Thoracic aorta (tissue), 2 donors: ENCODE data around the gene CAPS. TPM values are rescaled to one million over a fixed set of nuclear protein-coding genes. Genes with fewer than 3 reads are reported as not detected.
"Not testable (repeated sequence)": the region's sequence is repeated elsewhere in the genome, so short reads cannot be mapped to it uniquely, and the experiment has no call there.

ENCODE experiments used
- ATAC-seq: fragments of 150-250 bp; one replicate; pipeline ENCODE4 v1.8.0; 2017; ENCODE audit warnings: low read depth; ENCODE audit not compliant: insufficient number of reproducible peaks, low FRiP score
- DNase-seq: peaks from one replicate; pipeline ENCODE4 v3.0.0-alpha.2; 2020; ENCODE audit warnings: low spot score
- H3K27ac ChIP-seq, 2 donors: fragments of 200-600 bp; sonication (generic); 1 replicate in 1 of 2; 2 replicates in 1 of 2; pipeline ENCODE4 v1.5.1; 2016; ENCODE audit warnings: mild to moderate bottlenecking in 2 of 2, moderate library complexity in 2 of 2
- H3K27me3 ChIP-seq: fragments of 200-600 bp; sonication (generic); replicated peaks from 2 replicates; pipeline ENCODE4 v1.6.0; 2016; ENCODE audit warnings: mild to moderate bottlenecking; ENCODE audit not compliant: insufficient read depth
- H3K36me3 ChIP-seq: fragments of 200-600 bp; sonication (generic); one replicate; pipeline ENCODE4 v1.5.1; 2016
- H3K4me1 ChIP-seq, 2 donors: fragments of 200-600 bp; sonication (generic); 1 replicate in 1 of 2; 2 replicates in 1 of 2; pipeline versions ENCODE4 v1.5.1 to v1.6.0; 2016; ENCODE audit warnings: low read depth in 2 of 2, mild to moderate bottlenecking in 1 of 2; ENCODE audit not compliant: control insufficient read depth in 1 of 2
- H3K4me3 ChIP-seq: fragments of 200-600 bp; sonication (generic); 2 replicates; pipeline ENCODE4 v1.5.1; 2016; ENCODE audit warnings: mild to moderate bottlenecking
- H3K9me3 ChIP-seq: fragments of 200-600 bp; sonication (generic); 2 replicates; pipeline ENCODE4 v1.5.1; 2016
- CTCF ChIP-seq: fragments of 200-600 bp; sonication (generic); IDR thresholded peaks from one replicate; pipeline ENCODE4 v1.5.1; 2019; ENCODE audit warnings: antibody characterized with exemption
- total RNA-seq, 2 donors: library from RNA; depleted of rRNA; stranded (reverse); fragments of >200 nt; gene quantifications; one replicate each; pipeline versions ENCODE4 v1.1.0 to v1.2.3, GENCODE V29; 2016

The CAPS gene
- total RNA-seq, 2 donors from 2014 or later: 8.5 to 48.7 TPM

GRCh38 chr19:5958074-5958850 is 44.2 kb downstream of the CAPS start:
- H3K27ac ChIP-seq: no peak overlapping the region
- no peak for TF ChIP-seq CTCF
- DNase-seq (no peak), ATAC-seq (no peak)
- no peaks in the 10 kb centered on the region for H3K27me3 ChIP-seq
- peaks cover 44 to 74% of the 10 kb centered on the region in 2 donors for H3K4me1 ChIP-seq
- no peaks in the 10 kb centered on the region for H3K9me3 ChIP-seq
- H3K36me3 ChIP-seq: no peaks in the 10 kb centered on the region
- no peak overlapping the region for H3K4me3 ChIP-seq

GRCh38 chr19:5958851-5959122 is 44.7 kb downstream of the CAPS start:
- ATAC-seq (no peak), DNase-seq (no peak)
- Histone ChIP-seq H3K4me3 (no peak overlapping the region), H3K27me3 (no peaks in the 10 kb centered on the region), H3K4me1 (peaks cover 39 to 68% of the 10 kb centered on the region in 2 donors), H3K36me3 (no peaks in the 10 kb centered on the region), H3K9me3 (no peaks in the 10 kb centered on the region), H3K27ac (no peak overlapping the region)
- no peak for TF ChIP-seq CTCF

- Histone ChIP-seq H3K4me3 (no peak overlapping the region), H3K27ac (no peak overlapping the region)
Observed at GRCh38 chr19:5959260-5960004, 45.4 kb downstream of the CAPS start.

GRCh38 chr19:5960005-5961001 is 46.2 kb downstream of the CAPS start:
- no peak for TF ChIP-seq CTCF
- DNase-seq: no peak
- no peak for ATAC-seq
- Histone ChIP-seq H3K4me1 (peaks cover 28 to 56% of the 10 kb centered on the region in 2 donors), H3K27me3 (no peaks in the 10 kb centered on the region), H3K9me3 (no peaks in the 10 kb centered on the region), H3K27ac (peak overlapping the region in 1 of 2 donors; percentile 31), H3K36me3 (no peaks in the 10 kb centered on the region), H3K4me3 (no peak overlapping the region)

More at GRCh38 chr19:5959260-5960004, 45.4 kb downstream of the CAPS start:
- DNase-seq (no peak), ATAC-seq (no peak)
- Histone ChIP-seq H3K9me3 (no peaks in the 10 kb centered on the region), H3K27me3 (no peaks in the 10 kb centered on the region), H3K4me1 (peaks cover 33 to 62% of the 10 kb centered on the region in 2 donors), H3K36me3 (no peaks in the 10 kb centered on the region)
- no peak for TF ChIP-seq CTCF

- peaks cover 22 to 54% of the 10 kb centered on the region in 2 donors for H3K4me1 ChIP-seq
- H3K27ac ChIP-seq, DNase-seq, ATAC-seq, H3K27me3 ChIP-seq, H3K36me3 ChIP-seq, H3K9me3 ChIP-seq: not testable (repeated sequence)
- H3K4me3 ChIP-seq: peak overlapping the region; percentile 32
Observed at GRCh38 chr19:5961641-5961968, 47.6 kb downstream of the CAPS start.
